ENCODE measurements around the gene CACNG4. TPM values are rescaled to one million over a fixed set of nuclear protein-coding genes. Genes with fewer than 3 reads are reported as not detected.

CACNG4 gene
- total RNA-seq, 2 experiments from 2014 or later: not detected

DNA sequence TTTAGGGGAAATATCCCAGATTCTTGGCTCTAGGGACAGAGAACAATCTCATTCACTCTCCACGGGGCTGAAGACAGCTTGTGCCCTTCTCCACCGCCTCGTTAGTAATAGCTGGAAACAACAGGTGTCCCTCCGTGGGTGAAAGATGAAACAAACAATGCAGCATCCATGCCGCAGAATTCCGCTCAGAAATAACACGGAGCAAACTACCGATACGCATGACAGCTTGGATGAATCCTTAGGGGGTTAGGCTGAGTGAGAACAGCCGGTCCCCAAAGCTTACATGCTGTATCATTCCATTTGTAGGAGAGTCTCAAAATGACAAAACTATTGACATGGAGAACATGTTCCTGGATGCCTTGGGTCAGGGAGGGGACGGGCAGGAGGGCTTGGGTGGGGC is 50.5 kb downstream of the CACNG4 start:
- no peak for DNase-seq
- ChIA-PET POLR2A (no interaction called here), CTCF (no interaction called here)
- Mint-ChIP-seq H3K4me3 (no peak overlapping the region), H3K27me3 (peaks cover 14% of the 10 kb centered on the region), H3K9me3 (no peaks in the 10 kb centered on the region), H3K27ac (no peak overlapping the region), H3K4me1 (ENCODE audit: low read depth) (no peaks in the 10 kb centered on the region), H3K36me3 (ENCODE audit: low read depth) (no peaks in the 10 kb centered on the region)
- TF ChIP-seq, protein P1, sequence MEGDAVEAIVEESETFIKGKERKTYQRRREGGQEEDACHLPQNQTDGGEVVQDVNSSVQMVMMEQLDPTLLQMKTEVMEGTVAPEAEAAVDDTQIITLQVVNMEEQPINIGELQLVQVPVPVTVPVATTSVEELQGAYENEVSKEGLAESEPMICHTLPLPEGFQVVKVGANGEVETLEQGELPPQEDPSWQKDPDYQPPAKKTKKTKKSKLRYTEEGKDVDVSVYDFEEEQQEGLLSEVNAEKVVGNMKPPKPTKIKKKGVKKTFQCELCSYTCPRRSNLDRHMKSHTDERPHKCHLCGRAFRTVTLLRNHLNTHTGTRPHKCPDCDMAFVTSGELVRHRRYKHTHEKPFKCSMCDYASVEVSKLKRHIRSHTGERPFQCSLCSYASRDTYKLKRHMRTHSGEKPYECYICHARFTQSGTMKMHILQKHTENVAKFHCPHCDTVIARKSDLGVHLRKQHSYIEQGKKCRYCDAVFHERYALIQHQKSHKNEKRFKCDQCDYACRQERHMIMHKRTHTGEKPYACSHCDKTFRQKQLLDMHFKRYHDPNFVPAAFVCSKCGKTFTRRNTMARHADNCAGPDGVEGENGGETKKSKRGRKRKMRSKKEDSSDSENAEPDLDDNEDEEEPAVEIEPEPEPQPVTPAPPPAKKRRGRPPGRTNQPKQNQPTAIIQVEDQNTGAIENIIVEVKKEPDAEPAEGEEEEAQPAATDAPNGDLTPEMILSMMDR (IDR thresholded peaks at IDR 0.05): no peak
- no peak for ATAC-seq (ENCODE audit: poor library complexity)
- no peaks in the 10 kb centered on the region for H3K36me3 ChIP-seq (ENCODE audit: insufficient read depth, low read length)
- peaks cover 2 to 6% of the 10 kb centered on the region in 2 experiments for H3K27me3 ChIP-seq (ENCODE audit: control insufficient read depth in 1 of 2, insufficient read depth in 2 of 2, low read length in 2 of 2)
- intact Hi-C loops (cut with DNase I, micrococcal nuclease): no loop called here
- no peaks in the 10 kb centered on the region for H3K4me1 ChIP-seq (ENCODE audit: insufficient read depth, low read length)
- no peak overlapping the region for H3K4me3 ChIP-seq (ENCODE audit: low read length)
- H3K9me3 ChIP-seq (ENCODE audit: control insufficient read depth in 1 of 2, insufficient read depth in 1 of 2, low read length in 2 of 2): peaks cover 0 to 5% of the 10 kb centered on the region in 2 experiments
- no peak overlapping the region for H3K27ac ChIP-seq (ENCODE audit: low read depth in 1 of 2, low read length in 2 of 2)

DNA sequence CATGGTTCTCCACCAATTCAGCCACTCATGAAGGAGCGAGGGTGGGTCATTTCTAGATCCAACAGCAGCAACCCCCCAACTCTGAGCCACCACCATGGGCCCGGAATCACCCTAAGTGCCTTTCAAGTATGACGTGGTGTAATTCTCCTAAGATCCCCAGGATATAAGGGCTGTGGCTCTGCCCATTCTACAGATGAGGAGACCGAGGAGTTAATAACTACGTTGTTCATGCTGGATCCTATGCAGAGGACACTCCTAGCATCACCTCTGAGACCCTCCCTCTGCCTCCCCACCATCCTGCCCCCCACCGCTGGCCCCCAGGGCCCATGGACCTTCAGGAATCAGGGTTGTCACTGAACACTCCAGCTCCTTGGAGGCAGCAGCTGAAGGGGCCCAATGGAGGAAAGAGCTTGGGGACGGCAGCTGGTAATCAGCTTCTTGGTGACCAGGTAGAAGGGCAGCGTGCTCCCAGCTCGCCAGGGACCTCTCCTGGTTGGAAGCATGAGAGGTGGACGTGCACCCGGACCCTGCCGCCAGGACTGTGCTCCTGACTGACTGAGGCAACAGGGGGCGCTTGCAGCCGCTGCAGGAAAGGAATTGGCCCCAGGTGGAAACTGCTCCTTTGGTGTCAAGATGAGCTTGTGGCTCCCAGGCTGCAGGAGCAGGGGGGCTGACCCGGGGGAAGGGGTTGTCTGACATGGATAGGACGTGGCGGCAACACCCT is 51.7 kb downstream of the CACNG4 start:
- H3K27ac ChIP-seq (ENCODE audit: low read depth in 1 of 2, low read length in 2 of 2): no peak overlapping the region
- Mint-ChIP-seq H3K27me3 (peaks cover 7% of the 10 kb centered on the region), H3K27ac (no peak overlapping the region), H3K36me3 (ENCODE audit: low read depth) (no peaks in the 10 kb centered on the region), H3K4me3 (no peak overlapping the region), H3K9me3 (no peaks in the 10 kb centered on the region), H3K4me1 (ENCODE audit: low read depth) (no peaks in the 10 kb centered on the region)
- no peaks in the 10 kb centered on the region for H3K36me3 ChIP-seq (ENCODE audit: insufficient read depth, low read length)
- no peak for DNase-seq
- H3K4me3 ChIP-seq (ENCODE audit: low read length): no peak overlapping the region
- ChIA-PET CTCF (no interaction called here), POLR2A (no interaction called here)
- H3K27me3 ChIP-seq (ENCODE audit: control insufficient read depth in 1 of 2, insufficient read depth in 2 of 2, low read length in 2 of 2): peaks cover 0 to 6% of the 10 kb centered on the region in 2 experiments
- no peaks in the 10 kb centered on the region for H3K4me1 ChIP-seq (ENCODE audit: insufficient read depth, low read length)
- ATAC-seq (ENCODE audit: poor library complexity): no peak
- TF ChIP-seq, protein P1 (IDR thresholded peaks at IDR 0.05): no peak
- peaks cover 0 to 5% of the 10 kb centered on the region in 2 experiments for H3K9me3 ChIP-seq (ENCODE audit: control insufficient read depth in 1 of 2, insufficient read depth in 1 of 2, low read length in 2 of 2)
- intact Hi-C loops (cut with DNase I, micrococcal nuclease): no loop called here

DNA sequence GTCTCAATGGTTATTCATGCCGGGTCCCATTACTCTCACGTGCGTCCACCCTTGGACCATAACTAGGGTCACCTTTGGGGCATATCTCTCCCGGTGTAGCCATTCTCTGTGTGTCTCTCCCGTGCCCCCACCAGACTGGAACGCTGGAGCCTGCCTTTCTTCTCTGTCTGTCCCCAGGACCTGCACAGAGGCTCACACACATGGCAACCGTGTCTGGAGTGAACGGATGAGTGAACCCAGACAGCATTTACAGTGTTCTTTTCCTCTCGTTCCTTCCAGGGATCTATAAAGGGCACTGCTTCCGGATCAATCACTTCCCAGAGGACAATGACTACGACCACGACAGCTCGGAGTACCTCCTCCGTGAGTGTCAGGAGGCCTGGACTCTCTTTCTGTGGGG is 53.4 kb downstream of the CACNG4 start:
- Histone ChIP-seq H3K4me3 (ENCODE audit: low read length) (no peak overlapping the region), H3K9me3 (ENCODE audit: control insufficient read depth in 1 of 2, insufficient read depth in 1 of 2, low read length in 2 of 2) (peaks cover 0 to 5% of the 10 kb centered on the region in 2 experiments), H3K36me3 (ENCODE audit: insufficient read depth, low read length) (no peaks in the 10 kb centered on the region), H3K27me3 (ENCODE audit: control insufficient read depth in 1 of 2, insufficient read depth in 2 of 2, low read length in 2 of 2) (no peaks in the 10 kb centered on the region), H3K4me1 (ENCODE audit: insufficient read depth, low read length) (no peaks in the 10 kb centered on the region), H3K27ac (ENCODE audit: low read depth in 1 of 2, low read length in 2 of 2) (no peak overlapping the region)
- DNase-seq (no peak), ATAC-seq (ENCODE audit: poor library complexity) (no peak)
- intact Hi-C loops (cut with DNase I, micrococcal nuclease): no loop called here
- no peak overlapping the region for H3K27ac Mint-ChIP-seq
- H3K4me3 Mint-ChIP-seq: no peak overlapping the region
- H3K9me3 Mint-ChIP-seq: no peaks in the 10 kb centered on the region
- TF ChIP-seq, protein P1 (IDR thresholded peaks at IDR 0.05): no peak
- POLR2A ChIA-PET: no interaction called here
- H3K4me1 Mint-ChIP-seq (ENCODE audit: low read depth): no peaks in the 10 kb centered on the region
- CTCF ChIA-PET: no interaction called here
- peaks cover 7% of the 10 kb centered on the region for H3K27me3 Mint-ChIP-seq
- no peaks in the 10 kb centered on the region for H3K36me3 Mint-ChIP-seq (ENCODE audit: low read depth)
